Measurements from ENCODE around the gene POFUT1. TPM values are rescaled to one million over a fixed set of nuclear protein-coding genes. Genes with fewer than 3 reads are reported as not detected.
"Not testable (repeated sequence)": the region's sequence is repeated elsewhere in the genome, so short reads cannot be mapped to it uniquely, and the experiment has no call there.

The POFUT1 gene
- total RNA-seq (2014; rRNA removed; shearing (Covaris generic); ENCODE audit: low replicate concordance): 42.7 and 56.6 TPM in 2 replicates

GRCh38 chr20:32207626-32208498, at the start of gene POFUT1, which contains the start of gene PLAGL2:
Gene POFUT1, plus strand, starts transcription at chr20:32207880. Its CDS starts 62 bp downstream, at chr20:32207942.
Gene PLAGL2, minus strand, starts transcription at chr20:32207743. Its CDS starts 5,565 bp downstream, at chr20:32202178.
- Histone ChIP-seq H3K36me3 (peaks cover 33% of the 10 kb centered on the region), H3K4me3 (peak within 1 kb of the TSS; percentile 100), H3K9me3 (no peaks in the 10 kb centered on the region), H3K27me3 (no peaks in the 10 kb centered on the region)
- peak; percentile 86 for DNase-seq

GRCh38 chr20:32158351-32158750, 49.3 kb upstream of the POFUT1 start:
- peaks cover 53% of the 10 kb centered on the region for H3K36me3 ChIP-seq
- no peaks in the 10 kb centered on the region for H3K9me3 ChIP-seq
- H3K27me3 ChIP-seq: no peaks in the 10 kb centered on the region
- H3K4me3 ChIP-seq: no peak overlapping the region
- DNase-seq: no peak

GRCh38 chr20:32158943-32159660, 48.6 kb upstream of the POFUT1 start:
- no peaks in the 10 kb centered on the region for H3K9me3 ChIP-seq
- DNase-seq: no peak
- no peak overlapping the region for H3K4me3 ChIP-seq
- H3K27me3 ChIP-seq: no peaks in the 10 kb centered on the region
- peaks cover 53% of the 10 kb centered on the region for H3K36me3 ChIP-seq

- peaks cover 50% of the 10 kb centered on the region for H3K36me3 ChIP-seq
- DNase-seq: no peak
- H3K9me3 ChIP-seq: no peaks in the 10 kb centered on the region
- H3K4me3 ChIP-seq: no peak overlapping the region
- H3K27me3 ChIP-seq: no peaks in the 10 kb centered on the region
Observed at GRCh38 chr20:32159766-32160221, 47.9 kb upstream of the POFUT1 start.

GRCh38 chr20:32160341-32160740, 47.3 kb upstream of the POFUT1 start:
- Histone ChIP-seq H3K27me3 (no peaks in the 10 kb centered on the region), H3K36me3 (peaks cover 47% of the 10 kb centered on the region), H3K9me3 (no peaks in the 10 kb centered on the region), H3K4me3 (no peak overlapping the region)
- no peak for DNase-seq

GRCh38 chr20:32162351-32162750, 45.3 kb upstream of the POFUT1 start:
- Histone ChIP-seq H3K9me3 (no peaks in the 10 kb centered on the region), H3K4me3 (no peak overlapping the region), H3K27me3 (no peaks in the 10 kb centered on the region), H3K36me3 (peaks cover 51% of the 10 kb centered on the region)
- DNase-seq: no peak

GRCh38 chr20:32163951-32164350, 43.7 kb upstream of the POFUT1 start:
- Histone ChIP-seq H3K36me3 (peaks cover 37% of the 10 kb centered on the region), H3K9me3 (no peaks in the 10 kb centered on the region), H3K4me3 (no peak overlapping the region), H3K27me3 (no peaks in the 10 kb centered on the region)
- DNase-seq: no peak

- Histone ChIP-seq H3K9me3 (no peaks in the 10 kb centered on the region), H3K27me3 (no peaks in the 10 kb centered on the region), H3K36me3 (peaks cover 29% of the 10 kb centered on the region), H3K4me3 (no peak overlapping the region)
- no peak for DNase-seq
Observed at GRCh38 chr20:32164984-32165735, 42.5 kb upstream of the POFUT1 start.

GRCh38 chr20:32165836-32166545, 41.7 kb upstream of the POFUT1 start:
- DNase-seq: no peak
- Histone ChIP-seq H3K27me3 (no peaks in the 10 kb centered on the region), H3K4me3 (no peak overlapping the region), H3K9me3 (no peaks in the 10 kb centered on the region), H3K36me3 (peaks cover 25% of the 10 kb centered on the region)

- no peaks in the 10 kb centered on the region for H3K27me3 ChIP-seq
- H3K9me3 ChIP-seq: no peaks in the 10 kb centered on the region
- H3K4me3 ChIP-seq: no peak overlapping the region
- peaks cover 13% of the 10 kb centered on the region for H3K36me3 ChIP-seq
- DNase-seq: no peak
Observed at GRCh38 chr20:32167552-32167951, 40.1 kb upstream of the POFUT1 start.

GRCh38 chr20:32168184-32168910, 39.3 kb upstream of the POFUT1 start:
- Histone ChIP-seq H3K36me3 (peaks cover 13% of the 10 kb centered on the region), H3K27me3 (no peaks in the 10 kb centered on the region), H3K9me3 (no peaks in the 10 kb centered on the region), H3K4me3 (no peak overlapping the region)
- no peak for DNase-seq

GRCh38 chr20:32177696-32178095, 30.0 kb upstream of the POFUT1 start:
- not testable (repeated sequence) for H3K27me3 ChIP-seq, H3K9me3 ChIP-seq, H3K4me3 ChIP-seq, H3K36me3 ChIP-seq, DNase-seq

- no peak for DNase-seq
- Histone ChIP-seq H3K36me3 (no peaks in the 10 kb centered on the region), H3K4me3 (no peak overlapping the region), H3K27me3 (no peaks in the 10 kb centered on the region), H3K9me3 (no peaks in the 10 kb centered on the region)
Observed at GRCh38 chr20:32179515-32179914, 28.2 kb upstream of the POFUT1 start.

- no peaks in the 10 kb centered on the region for H3K36me3 ChIP-seq
- H3K4me3 ChIP-seq: no peak overlapping the region
- no peaks in the 10 kb centered on the region for H3K9me3 ChIP-seq
- no peaks in the 10 kb centered on the region for H3K27me3 ChIP-seq
- DNase-seq: no peak
Observed at GRCh38 chr20:32179934-32180333, 27.7 kb upstream of the POFUT1 start.

GRCh38 chr20:32181606-32182005, 26.1 kb upstream of the POFUT1 start:
- no peak for DNase-seq
- Histone ChIP-seq H3K27me3 (no peaks in the 10 kb centered on the region), H3K4me3 (no peak overlapping the region), H3K9me3 (no peaks in the 10 kb centered on the region), H3K36me3 (no peaks in the 10 kb centered on the region)

Measured in MG63 (cell line).